Activated CD4-positive, alpha-beta T cell treated with anti-CD3 and anti-CD28 coated beads for 36 hours (primary cell): ENCODE data around the gene RUBCN. TPM values are rescaled to one million over a fixed set of nuclear protein-coding genes. Genes with fewer than 3 reads are reported as not detected.
A peak's percentile ranks its signal among the peaks of the same experiment; 100 is the strongest.

Experiments
- ATAC-seq: fragments of 200-7000 bp; cut with Tn5 transposase; one replicate; pipeline ENCODE4 v1.10.0; 2021; ENCODE audit warnings: mild to moderate bottlenecking, moderate library complexity
- CTCF ChIA-PET: fragments of 350-600 bp; sonication (Branson Sonifier 250); formaldehyde crosslinking; loops from one replicate; lab custom pipeline; 2021; ENCODE audit warnings: antibody characterized with exemption; lab: Charles Lee
- POLR2A ChIA-PET: fragments of 350-600 bp; sonication (Branson Sonifier 250); formaldehyde crosslinking; loops from one replicate; lab custom pipeline; 2021; ENCODE audit warnings: antibody characterized with exemption, inconsistent platforms; lab: Charles Lee
- DNase-seq: peaks from one replicate; pipeline ENCODE4 v3.0.0-alpha.2; 2020
- H3K27ac Mint-ChIP-seq: one replicate; pipeline ENCODE4 v1.8.0; 2021; ENCODE audit warnings: mixed read lengths
- H3K27me3 Mint-ChIP-seq: one replicate; pipeline ENCODE4 v1.8.0; 2021; ENCODE audit warnings: mixed read lengths
- H3K36me3 Mint-ChIP-seq: one replicate; pipeline ENCODE4 v1.8.0; 2021; ENCODE audit warnings: low read depth, mixed read lengths
- H3K4me1 Mint-ChIP-seq: one replicate; pipeline ENCODE4 v1.8.0; 2021; ENCODE audit warnings: mixed read lengths
- H3K4me3 Mint-ChIP-seq: one replicate; pipeline ENCODE4 v1.8.0; 2021; ENCODE audit warnings: mild to moderate bottlenecking, moderate library complexity, mixed read lengths
- H3K9me3 Mint-ChIP-seq: one replicate; pipeline ENCODE4 v1.8.0; 2021; ENCODE audit warnings: low read depth, mixed read lengths
- intact Hi-C, 2 experiments: fragments of 100-400 bp; cut with DNase I in 1 of 2; cut with micrococcal nuclease in 1 of 2; formaldehyde crosslinking; loops; one replicate each; pipeline versions ENCODE4 v1.14.2 to v1.15.1; 2022 to 2024; cut with DNase I, micrococcal nuclease
- total RNA-seq, 2 experiments: library from RNA; stranded (reverse); gene quantifications; one replicate each; pipeline ENCODE4 v1.2.3, GENCODE V29; 2021

The RUBCN gene
- total RNA-seq, 2 experiments from 2014 or later = 22.7 to 23.4 TPM

- Mint-ChIP-seq H3K27me3 (no peaks in the 10 kb centered on the region), H3K36me3 (no peaks in the 10 kb centered on the region), H3K4me1 (peaks cover 40% of the 10 kb centered on the region), H3K9me3 (no peaks in the 10 kb centered on the region), H3K27ac (peak overlapping the region; percentile 87), H3K4me3 (peak overlapping the region; percentile 89)
- ATAC-seq = peak; percentile 31
- DNase-seq = peak; percentile 73
- POLR2A ChIA-PET = interaction anchor here (0.6 kb wide), 2 partner anchors 202 to 1108 kb away, joined by 5 read pairs; no protein-coding TSS in a partner anchor
- CTCF ChIA-PET = interaction anchor here (0.6 to 0.8 kb wide), 3 partner anchors 11 to 50 kb away, joined by 3 to 4 read pairs (median 4); no protein-coding TSS in a partner anchor
- intact Hi-C loops = loop anchor here (2.0 to 5.0 kb wide), 2 partner anchors 42 to 196 kb away; partner anchors contain the start of genes BDH1 (in 1 of the 2) and LRCH3 (in 1 of the 2)
Observed at GRCh38 chr3:197750396-197750831, 13.7 kb upstream of the RUBCN start.

- H3K9me3 Mint-ChIP-seq = no peaks in the 10 kb centered on the region
- CTCF ChIA-PET = interaction anchor here (0.6 to 1.4 kb wide), 3 partner anchors 10 to 51 kb away, joined by 3 to 5 read pairs (median 4); no protein-coding TSS in a partner anchor
- POLR2A ChIA-PET = interaction anchor here (0.6 to 1.0 kb wide), 2 partner anchors 42 to 203 kb away, joined by 3 to 5 read pairs; partner anchors contain the start of gene LRCH3
- no peaks in the 10 kb centered on the region for H3K27me3 Mint-ChIP-seq
- intact Hi-C loops = loop anchor here (1.0 to 5.0 kb wide), 8 partner anchors 12 to 201 kb away; partner anchors contain the start of genes LRCH3 (in 2 of the 2), BDH1 (in 1 of the 2), RPL35A (in 1 of the 2) and RUBCN (in 1 of the 2)
- no peaks in the 10 kb centered on the region for H3K36me3 Mint-ChIP-seq
- peak within 1 kb of the TSS; percentile 89 for H3K4me3 Mint-ChIP-seq
- DNase-seq = peak; percentile 89
- H3K4me1 Mint-ChIP-seq = peaks cover 37% of the 10 kb centered on the region
- peak; percentile 81 for ATAC-seq
- H3K27ac Mint-ChIP-seq = peak within 1 kb of the TSS; percentile 87
Observed at GRCh38 chr3:197749601-197750395, 13.1 kb upstream of the RUBCN start, which contains the start of gene FYTTD1. FYTTD1 (plus strand) TSS chr3:197749883; CDS start chr3:197749972, 89 bp downstream.

DNA sequence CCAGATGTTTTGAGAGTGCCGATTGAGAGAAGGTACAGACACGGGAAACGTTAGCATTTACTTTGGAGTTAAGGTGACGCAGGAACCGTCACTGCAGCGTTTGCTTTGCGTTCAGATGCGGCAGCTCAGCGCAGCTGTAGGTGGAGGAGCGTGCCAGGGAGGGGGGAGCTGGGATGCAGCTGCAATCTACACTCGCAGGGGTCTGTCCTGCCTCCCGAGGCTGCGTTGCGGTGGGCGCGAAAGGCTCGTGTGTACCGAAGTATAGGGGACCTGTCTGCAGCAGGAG lies 12.6 kb upstream of the RUBCN start:
- Mint-ChIP-seq H3K4me1 (peaks cover 34% of the 10 kb centered on the region), H3K27me3 (no peaks in the 10 kb centered on the region), H3K9me3 (no peaks in the 10 kb centered on the region), H3K27ac (peak overlapping the region; percentile 81), H3K36me3 (no peaks in the 10 kb centered on the region), H3K4me3 (peak overlapping the region; percentile 89)
- CTCF ChIA-PET = interaction anchor here (1.2 to 1.4 kb wide), 3 partner anchors 10 to 37 kb away, joined by 5 to 6 read pairs (median 5); no protein-coding TSS in a partner anchor
- DNase-seq = peak; percentile 78
- intact Hi-C loops = loop anchor here (1.0 to 2.0 kb wide), 6 partner anchors 12 to 202 kb away; partner anchors contain the start of genes LRCH3 (in 1 of the 2), RPL35A (in 1 of the 2) and RUBCN (in 1 of the 2)
- POLR2A ChIA-PET = interaction anchor here (0.6 to 1.3 kb wide), 3 partner anchors 10 to 187 kb away, joined by 3 to 6 read pairs (median 3); partner anchors contain the start of gene LRCH3
- peak; percentile 63 for ATAC-seq

DNA sequence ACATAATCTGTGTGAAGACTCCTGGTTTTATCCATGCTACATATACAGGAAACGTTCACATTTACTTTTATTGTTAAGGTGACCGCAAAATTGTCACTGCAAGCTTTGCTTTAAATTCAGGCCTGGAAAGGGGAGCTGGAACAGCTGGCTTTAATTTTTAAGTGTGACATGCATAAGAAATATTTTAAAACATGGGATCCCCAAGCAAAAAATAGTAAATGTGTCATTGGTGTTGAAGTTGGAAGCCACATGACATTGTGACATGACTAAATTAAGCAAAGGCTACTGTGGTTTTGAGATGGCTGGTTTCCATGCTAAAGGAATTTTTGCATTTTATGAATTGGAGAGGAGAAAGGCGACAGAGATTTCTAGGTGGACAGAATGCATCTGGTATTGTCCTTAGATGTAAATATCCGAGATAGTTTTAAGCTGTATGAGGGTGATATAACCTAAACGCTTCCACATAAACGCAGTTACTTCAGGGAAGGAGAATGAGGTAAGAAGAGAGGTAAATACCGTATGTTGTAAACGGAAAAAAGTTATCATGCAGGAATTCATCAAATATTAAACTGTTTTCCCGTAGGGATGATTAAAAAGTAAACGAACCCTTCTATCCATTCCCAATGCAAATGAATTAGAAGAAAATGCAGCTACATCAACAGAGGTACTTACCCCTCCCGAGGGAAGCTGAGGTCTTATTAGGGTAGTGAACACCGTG lies 12.1 kb upstream of the RUBCN start:
- Mint-ChIP-seq H3K27me3 (no peaks in the 10 kb centered on the region), H3K27ac (peak overlapping the region; percentile 81), H3K4me1 (peaks cover 29% of the 10 kb centered on the region), H3K4me3 (peak overlapping the region; percentile 89), H3K36me3 (no peaks in the 10 kb centered on the region), H3K9me3 (no peaks in the 10 kb centered on the region)
- intact Hi-C loops = loop anchor here (1.0 to 2.0 kb wide), 6 partner anchors 11 to 202 kb away; partner anchors contain the start of genes LRCH3 (in 1 of the 2), RPL35A (in 1 of the 2) and RUBCN (in 1 of the 2)
- ChIA-PET POLR2A (interaction anchor here (0.6 to 1.3 kb wide), 3 partner anchors 9 to 187 kb away, joined by 3 to 6 read pairs (median 3); partner anchors contain the start of gene LRCH3), CTCF (interaction anchor here (0.6 to 1.4 kb wide), 6 partner anchors 9 to 232 kb away, joined by 3 to 6 read pairs (median 4); no protein-coding TSS in a partner anchor)
- no peak for DNase-seq
- ATAC-seq = no peak

DNA sequence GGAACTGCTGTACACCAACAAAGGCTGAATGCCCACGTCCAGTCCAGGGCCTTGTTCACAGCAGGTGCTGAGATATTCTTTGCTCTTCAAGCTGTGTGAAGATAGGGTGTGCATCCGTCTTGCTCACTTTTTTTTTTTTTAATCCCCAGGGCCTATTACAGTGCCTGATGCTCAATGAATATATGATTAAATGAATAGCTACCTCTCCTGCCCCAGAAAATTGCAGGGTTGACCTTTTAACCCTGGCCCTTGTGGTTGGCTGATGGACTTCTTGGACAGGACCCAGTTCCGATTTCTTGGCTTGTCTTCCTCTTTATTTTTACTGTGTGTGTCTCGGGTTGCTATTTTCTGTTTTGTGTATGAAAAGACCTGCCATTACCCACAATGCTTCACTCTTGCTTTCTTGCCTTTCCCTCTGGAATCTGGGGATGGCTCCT lies 10.1 kb upstream of the RUBCN start:
- no peaks in the 10 kb centered on the region for H3K27me3 Mint-ChIP-seq
- H3K36me3 Mint-ChIP-seq = peaks cover 2% of the 10 kb centered on the region
- ATAC-seq = no peak
- no peak overlapping the region for H3K27ac Mint-ChIP-seq
- no peak overlapping the region for H3K4me3 Mint-ChIP-seq
- peaks cover 16% of the 10 kb centered on the region for H3K4me1 Mint-ChIP-seq
- H3K9me3 Mint-ChIP-seq = no peaks in the 10 kb centered on the region
- CTCF ChIA-PET = interaction anchor here (0.7 to 1.6 kb wide), 2 partner anchors 9 to 30 kb away, joined by 3 to 4 read pairs; no protein-coding TSS in a partner anchor
- POLR2A ChIA-PET = no interaction called here
- intact Hi-C loops = no loop called here
- no peak for DNase-seq

- intact Hi-C loops = no loop called here
- no peak for ATAC-seq
- POLR2A ChIA-PET = no interaction called here
- Mint-ChIP-seq H3K4me1 (peaks cover 12% of the 10 kb centered on the region), H3K9me3 (no peaks in the 10 kb centered on the region), H3K4me3 (no peak overlapping the region), H3K36me3 (peaks cover 2% of the 10 kb centered on the region), H3K27ac (no peak overlapping the region), H3K27me3 (no peaks in the 10 kb centered on the region)
- DNase-seq = no peak
- CTCF ChIA-PET = interaction anchor here (0.7 to 1.6 kb wide), 3 partner anchors 8 to 31 kb away, joined by 3 to 4 read pairs (median 3); no protein-coding TSS in a partner anchor
Observed at GRCh38 chr3:197746209-197746608, 9.5 kb upstream of the RUBCN start.

DNA sequence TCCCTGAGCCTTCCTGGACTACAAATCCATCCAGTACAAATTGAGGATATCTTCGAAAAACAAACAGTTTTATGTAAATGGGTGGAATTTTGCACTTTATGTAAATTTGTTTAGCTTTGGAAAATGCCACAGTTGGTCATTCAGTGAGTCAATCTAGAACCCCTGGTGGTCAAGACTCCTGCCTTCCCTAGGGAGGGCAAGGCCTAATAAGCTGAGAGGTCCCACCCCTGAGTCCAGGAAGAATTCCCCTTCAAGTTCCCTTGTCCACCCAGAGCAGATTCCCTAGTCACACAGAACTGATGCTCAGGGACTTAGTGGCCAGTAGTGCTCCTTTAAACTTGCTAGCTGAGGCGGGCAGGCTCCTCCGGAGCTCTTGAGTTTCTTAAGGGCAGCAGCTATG lies 6.1 kb upstream of the RUBCN start:
- ATAC-seq (no peak), DNase-seq (no peak)
- H3K4me1 Mint-ChIP-seq = peaks cover 3% of the 10 kb centered on the region
- H3K27ac Mint-ChIP-seq = no peak overlapping the region
- ChIA-PET POLR2A (no interaction called here), CTCF (no interaction called here)
- no peaks in the 10 kb centered on the region for H3K9me3 Mint-ChIP-seq
- intact Hi-C loops = no loop called here
- H3K4me3 Mint-ChIP-seq = no peak overlapping the region
- no peaks in the 10 kb centered on the region for H3K27me3 Mint-ChIP-seq
- H3K36me3 Mint-ChIP-seq = peaks cover 2% of the 10 kb centered on the region

GRCh38 chr3:197737749-197738462 lies 1.2 kb upstream of the RUBCN start:
- no peak for DNase-seq
- peaks cover 7% of the 10 kb centered on the region for H3K36me3 Mint-ChIP-seq
- intact Hi-C loops = loop anchor here (1.0 to 5.0 kb wide), 8 partner anchors 11 to 441 kb away; partner anchors contain the start of genes DLG1 (in 1 of the 2), FYTTD1 (in 1 of the 2), LRCH3 (in 1 of the 2) and RPL35A (in 1 of the 2)
- peaks cover 28% of the 10 kb centered on the region for H3K4me1 Mint-ChIP-seq
- no peaks in the 10 kb centered on the region for H3K27me3 Mint-ChIP-seq
- peak overlapping the region; percentile 85 for H3K4me3 Mint-ChIP-seq
- ChIA-PET POLR2A (no interaction called here), CTCF (interaction anchor here (0.6 to 1.0 kb wide), 2 partner anchors 8 to 139 kb away, joined by 3 to 4 read pairs; no protein-coding TSS in a partner anchor)
- no peak for ATAC-seq
- no peaks in the 10 kb centered on the region for H3K9me3 Mint-ChIP-seq
- peak overlapping the region; percentile 87 for H3K27ac Mint-ChIP-seq

DNA sequence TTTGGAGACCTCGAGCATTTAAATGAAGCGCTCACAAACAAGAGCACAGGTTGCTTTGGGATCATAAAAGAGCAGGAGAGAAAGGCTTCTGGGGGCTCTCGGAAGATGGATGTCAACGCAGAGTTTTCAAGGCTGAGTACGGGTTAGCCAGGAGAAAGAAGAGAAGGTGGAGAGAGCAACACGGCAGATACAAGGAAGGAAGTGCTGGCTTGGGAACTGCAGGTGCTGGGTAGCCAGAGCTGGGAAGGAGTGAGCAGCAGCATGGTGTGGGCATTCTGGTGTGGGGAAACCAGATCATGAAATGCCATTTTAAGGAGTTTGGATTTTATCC lies 580 bp upstream of the RUBCN start:
- CTCF ChIA-PET = interaction anchor here (0.6 to 1.0 kb wide), 2 partner anchors 9 to 138 kb away, joined by 3 to 4 read pairs; no protein-coding TSS in a partner anchor
- no peak for DNase-seq
- Mint-ChIP-seq H3K36me3 (peaks cover 7% of the 10 kb centered on the region), H3K27ac (peak overlapping the region; percentile 87), H3K27me3 (no peaks in the 10 kb centered on the region), H3K4me1 (peaks cover 28% of the 10 kb centered on the region), H3K4me3 (peak overlapping the region; percentile 85), H3K9me3 (no peaks in the 10 kb centered on the region)
- no peak for ATAC-seq
- POLR2A ChIA-PET = no interaction called here
- intact Hi-C loops = loop anchor here (1.0 to 5.0 kb wide), 8 partner anchors 12 to 440 kb away; partner anchors contain the start of genes DLG1 (in 1 of the 2), FYTTD1 (in 1 of the 2), LRCH3 (in 1 of the 2) and RPL35A (in 1 of the 2)
